GM12875 (cell line): ENCODE results near the gene TATDN2.

Experiments used
- H3K4me3 ChIP-seq: one replicate; pipeline ENCODE4 v1.5.1; 2011; ENCODE audit warnings: low read depth, low read length, control low read depth
- TF ChIP-seq, protein P1 (sequence below): IDR thresholded peaks from 2 replicates; pipeline ENCODE4 v1.5.1; 2011; ENCODE audit warnings: low read depth, mild to moderate bottlenecking, control low read depth, inconsistent platforms, low read length, moderate library complexity, borderline replicate concordance; ENCODE audit not compliant: insufficient read depth

TATDN2 gene

DNA sequence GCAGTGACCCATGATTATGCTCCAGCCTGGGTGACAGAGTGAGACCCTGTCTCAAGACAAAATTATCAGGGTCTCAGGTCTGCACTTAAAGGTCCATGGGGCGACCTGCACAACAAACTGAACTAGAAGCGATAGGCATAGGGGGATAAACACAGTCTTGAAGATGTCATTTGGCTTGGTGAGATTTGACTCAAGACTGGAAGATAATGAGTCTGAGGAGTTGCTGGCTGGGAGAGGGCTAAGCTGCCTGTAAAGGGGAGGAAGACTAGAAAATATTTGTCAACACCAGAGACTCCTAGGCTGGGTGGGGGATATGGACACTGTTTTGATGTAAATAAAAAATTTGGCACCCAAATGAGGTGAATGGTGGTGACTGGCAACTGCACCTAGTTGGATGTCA is 24.7 kb downstream of the TATDN2 start:
- TF ChIP-seq, protein P1, sequence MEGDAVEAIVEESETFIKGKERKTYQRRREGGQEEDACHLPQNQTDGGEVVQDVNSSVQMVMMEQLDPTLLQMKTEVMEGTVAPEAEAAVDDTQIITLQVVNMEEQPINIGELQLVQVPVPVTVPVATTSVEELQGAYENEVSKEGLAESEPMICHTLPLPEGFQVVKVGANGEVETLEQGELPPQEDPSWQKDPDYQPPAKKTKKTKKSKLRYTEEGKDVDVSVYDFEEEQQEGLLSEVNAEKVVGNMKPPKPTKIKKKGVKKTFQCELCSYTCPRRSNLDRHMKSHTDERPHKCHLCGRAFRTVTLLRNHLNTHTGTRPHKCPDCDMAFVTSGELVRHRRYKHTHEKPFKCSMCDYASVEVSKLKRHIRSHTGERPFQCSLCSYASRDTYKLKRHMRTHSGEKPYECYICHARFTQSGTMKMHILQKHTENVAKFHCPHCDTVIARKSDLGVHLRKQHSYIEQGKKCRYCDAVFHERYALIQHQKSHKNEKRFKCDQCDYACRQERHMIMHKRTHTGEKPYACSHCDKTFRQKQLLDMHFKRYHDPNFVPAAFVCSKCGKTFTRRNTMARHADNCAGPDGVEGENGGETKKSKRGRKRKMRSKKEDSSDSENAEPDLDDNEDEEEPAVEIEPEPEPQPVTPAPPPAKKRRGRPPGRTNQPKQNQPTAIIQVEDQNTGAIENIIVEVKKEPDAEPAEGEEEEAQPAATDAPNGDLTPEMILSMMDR = no peak
- H3K4me3 ChIP-seq = no peak overlapping the region

DNA sequence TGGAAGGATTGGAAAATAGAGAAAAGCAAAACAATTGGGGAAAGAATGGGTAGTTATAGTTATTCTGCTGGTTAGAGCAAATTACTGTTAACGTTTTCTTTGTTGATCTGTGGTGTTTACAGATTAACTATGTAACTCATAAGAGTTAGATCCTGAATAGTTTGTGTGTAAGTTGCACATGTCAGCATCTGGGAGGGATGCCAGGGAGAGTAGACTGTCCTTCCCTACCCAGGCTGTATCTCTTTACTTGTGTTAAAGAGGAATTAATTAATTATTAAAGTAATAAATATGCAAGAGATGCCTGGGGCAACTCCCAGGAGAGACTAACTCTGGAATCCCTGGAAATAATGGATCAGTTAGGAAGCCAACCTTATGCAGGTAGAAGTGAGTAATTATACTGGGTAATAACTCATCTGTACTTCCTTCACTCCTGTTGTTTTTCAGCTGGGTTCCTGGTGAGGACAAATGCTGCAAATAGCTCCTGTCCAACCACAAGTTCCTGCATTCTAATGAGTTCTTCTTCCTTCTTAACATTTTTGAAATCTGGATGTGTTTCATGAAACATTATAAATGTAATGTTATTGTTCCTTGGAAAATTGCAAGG is 25.5 kb downstream of the TATDN2 start:
- TF ChIP-seq, protein P1 = no peak
- H3K4me3 ChIP-seq = no peak overlapping the region

DNA sequence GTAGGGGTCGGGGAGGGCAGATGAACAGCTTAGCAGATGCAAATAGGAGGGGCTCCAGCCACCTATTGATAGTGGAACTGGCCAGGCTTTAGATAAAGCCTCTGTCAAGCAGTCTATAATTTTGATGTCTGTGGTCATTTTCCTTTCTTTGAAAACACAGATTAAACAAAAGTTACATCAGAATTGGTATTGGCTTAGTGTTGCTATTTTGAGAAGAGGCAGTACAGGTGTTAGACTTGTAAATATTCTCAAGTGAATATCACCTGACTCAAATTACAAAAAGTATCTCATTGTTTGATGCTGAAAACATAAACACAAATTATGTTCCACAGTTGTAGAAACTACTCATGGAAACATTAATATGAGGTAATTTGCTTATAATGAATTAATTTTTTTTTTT is 26.3 kb downstream of the TATDN2 start:
- TF ChIP-seq, protein P1 = no peak
- no peak overlapping the region for H3K4me3 ChIP-seq

DNA sequence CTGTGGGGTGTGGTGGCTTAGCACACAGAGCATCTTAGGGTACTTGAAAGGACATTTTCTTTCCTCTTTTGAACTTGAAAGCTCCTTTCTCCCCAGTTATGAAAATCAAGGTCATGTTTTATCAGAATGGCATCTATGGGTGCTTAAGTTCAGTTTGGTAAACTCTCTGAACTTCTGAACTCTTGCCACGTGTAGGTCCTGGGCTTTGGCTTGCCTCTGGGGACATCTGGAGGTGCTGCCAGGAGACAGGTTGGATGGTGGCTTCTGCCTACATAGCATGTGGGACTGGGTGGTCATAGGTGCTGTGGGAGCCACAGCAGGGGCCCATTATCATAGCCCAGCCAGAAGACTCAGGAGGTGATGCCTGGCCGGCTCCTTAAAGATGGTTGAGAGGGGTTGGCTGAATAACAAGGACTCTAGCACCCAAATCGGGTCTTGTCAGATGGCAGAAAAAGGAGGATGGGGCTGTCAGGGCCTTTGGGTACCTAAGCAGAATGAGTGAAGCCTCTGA is 28.9 kb downstream of the TATDN2 start:
- TF ChIP-seq, protein P1 = no peak
- H3K4me3 ChIP-seq = no peak overlapping the region

DNA sequence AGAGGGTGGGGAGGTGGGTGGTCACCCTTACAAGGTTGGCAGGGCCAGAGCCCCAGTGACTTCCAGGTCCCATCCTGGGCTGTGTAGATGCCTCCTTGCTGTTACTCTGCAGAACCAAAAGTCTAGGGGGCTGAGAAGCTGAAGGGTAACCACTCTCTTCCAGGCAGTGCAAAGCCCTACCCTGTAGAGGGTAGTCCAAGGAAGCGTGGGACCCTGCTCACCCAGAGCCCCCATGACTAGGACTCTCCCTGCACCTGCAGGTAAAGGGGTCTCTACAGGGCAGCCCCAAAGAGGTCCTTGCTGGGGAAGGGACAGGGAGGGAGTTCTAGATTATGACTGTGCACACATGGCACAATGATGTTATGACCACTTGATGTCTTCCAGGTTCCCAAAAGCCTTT is 30.2 kb downstream of the TATDN2 start:
- TF ChIP-seq, protein P1 = no peak
- no peak overlapping the region for H3K4me3 ChIP-seq

DNA sequence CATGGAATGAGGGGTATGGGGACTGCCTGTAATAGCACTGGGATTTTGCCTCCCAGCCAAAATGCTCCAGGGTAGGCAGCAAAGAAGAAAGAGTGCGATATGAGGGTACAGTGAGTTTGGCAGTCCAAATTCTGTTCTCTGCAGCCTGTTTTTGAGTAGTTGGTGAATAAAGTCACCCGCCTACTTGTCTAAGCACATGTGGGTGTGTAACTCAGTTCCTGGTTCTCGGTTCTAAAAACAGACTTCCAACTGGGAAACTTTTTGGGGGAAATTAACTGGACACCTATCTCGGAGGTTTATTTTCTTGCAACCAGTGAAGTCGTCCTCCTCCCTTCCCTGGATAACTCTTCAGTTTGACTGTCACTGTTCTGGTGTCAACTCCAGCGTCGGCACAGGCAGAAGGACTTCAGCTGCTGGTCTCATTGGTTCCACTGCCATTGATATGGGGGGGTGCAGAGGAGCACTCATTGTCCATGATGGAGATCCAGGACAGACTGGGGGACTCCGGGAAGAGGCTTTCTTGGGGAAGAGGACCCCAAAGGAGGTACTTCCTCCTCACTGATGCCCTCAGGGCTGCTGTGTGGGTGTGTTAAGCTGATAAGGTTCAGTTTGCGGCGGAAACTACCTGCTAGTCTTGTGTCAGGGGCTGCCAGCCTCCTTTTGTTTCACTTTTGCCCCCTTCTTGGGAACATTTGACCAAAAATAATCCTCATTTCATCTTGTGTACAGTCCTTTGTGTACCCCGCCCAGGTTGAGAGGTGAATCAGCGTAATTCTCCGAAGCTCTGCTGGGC is 31.3 kb downstream of the TATDN2 start:
- no peak overlapping the region for H3K4me3 ChIP-seq
- TF ChIP-seq, protein P1 = no peak

DNA sequence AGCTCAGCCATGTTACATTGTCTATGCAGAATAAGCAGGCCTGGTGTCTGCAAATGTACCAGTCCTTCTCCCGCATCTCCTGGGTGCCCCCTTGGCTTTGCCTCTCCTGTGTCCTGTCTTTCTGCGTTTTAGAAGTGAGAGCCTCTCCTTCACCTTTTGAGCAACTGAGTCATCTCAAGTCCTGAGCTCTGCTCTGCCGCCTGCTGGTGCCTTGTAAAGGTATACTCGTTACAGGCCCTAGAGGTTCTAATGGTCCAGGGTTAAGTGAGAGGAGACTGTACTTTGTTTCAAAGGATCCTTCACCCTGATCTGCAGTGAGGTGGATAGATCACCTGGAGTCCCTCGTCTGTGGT is 31.9 kb downstream of the TATDN2 start:
- H3K4me3 ChIP-seq = no peak overlapping the region
- TF ChIP-seq, protein P1 = no peak
